Measurements from ENCODE around the gene PRDM16.
A peak's percentile ranks its signal among the peaks of the same experiment; 100 is the strongest.

Gene PRDM16

GRCh38 chr1:3444736-3445135 lies 375.7 kb downstream of the PRDM16 start:
- DNase-seq (ENCODE audit: low read depth in 2 of 2) = no peak
- H3K4me3 ChIP-seq (replicated peaks in 1 of 2; ENCODE audit: low read depth in 2 of 2, low read length in 2 of 2) = no peak overlapping the region
- TF ChIP-seq CTCF (IDR thresholded peaks at IDR 0.05; ENCODE audit: low read depth, low read length) = no peak

DNA sequence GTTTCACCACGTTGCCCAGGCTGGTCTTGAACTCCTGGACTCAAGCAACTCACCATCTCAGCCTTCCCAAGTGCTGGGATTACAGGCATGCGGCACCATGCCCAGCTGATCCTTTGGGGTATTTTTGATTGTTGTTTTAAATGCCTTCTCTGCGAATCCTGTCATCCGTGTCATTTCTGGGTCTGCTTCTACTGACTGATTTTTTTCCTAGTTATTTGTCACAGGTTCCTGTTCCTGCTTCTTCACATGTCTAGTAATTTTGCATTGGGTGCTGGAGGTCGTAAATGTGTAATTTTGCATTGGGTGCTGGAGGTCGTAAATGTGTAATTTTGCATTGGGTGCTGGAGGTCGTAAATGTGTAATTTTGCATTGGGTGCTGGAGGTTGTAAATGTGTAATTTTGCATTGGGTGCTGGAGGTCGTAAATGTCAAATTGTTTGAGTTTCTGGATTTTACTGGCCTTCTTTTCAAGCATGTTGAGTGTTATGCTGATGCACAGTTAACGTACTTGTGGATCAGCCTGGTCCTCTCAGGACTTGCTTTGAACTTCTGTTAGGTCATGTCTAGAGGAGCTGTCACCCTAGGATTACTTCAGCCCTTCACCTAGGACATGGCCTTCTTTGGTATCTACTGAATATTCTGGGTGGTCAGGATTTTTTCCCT lies 381.3 kb downstream of the PRDM16 start:
- no peak overlapping the region for H3K4me3 ChIP-seq (replicated peaks in 1 of 2; ENCODE audit: low read depth in 2 of 2, low read length in 2 of 2)
- TF ChIP-seq CTCF (IDR thresholded peaks at IDR 0.05; ENCODE audit: low read depth, low read length) = no peak
- no peak for DNase-seq (ENCODE audit: low read depth in 2 of 2)

DNA sequence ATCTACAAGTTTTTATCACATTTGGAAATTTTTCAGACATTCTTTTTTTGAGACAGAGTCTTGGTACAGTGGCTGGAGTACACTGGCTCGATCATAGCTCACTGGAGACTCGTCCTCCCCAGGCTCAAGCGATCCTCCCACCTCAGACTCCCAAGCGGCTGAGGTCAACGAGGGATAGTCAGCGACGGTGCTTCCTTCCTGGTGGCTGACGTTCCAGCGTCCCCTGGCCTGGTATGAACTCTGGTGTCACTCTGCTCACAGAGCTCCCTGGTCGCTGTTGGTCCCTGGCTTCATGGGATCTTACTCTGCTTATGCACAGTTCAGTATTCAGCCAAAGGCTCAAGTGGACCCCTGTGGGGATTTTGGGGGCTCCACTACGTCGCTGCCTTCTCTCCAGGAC lies 382.0 kb downstream of the PRDM16 start:
- H3K4me3 ChIP-seq (replicated peaks in 1 of 2; ENCODE audit: low read depth in 2 of 2, low read length in 2 of 2) = no peak overlapping the region
- TF ChIP-seq CTCF (IDR thresholded peaks at IDR 0.05; ENCODE audit: low read depth, low read length) = no peak
- DNase-seq (ENCODE audit: low read depth in 2 of 2) = no peak

DNA sequence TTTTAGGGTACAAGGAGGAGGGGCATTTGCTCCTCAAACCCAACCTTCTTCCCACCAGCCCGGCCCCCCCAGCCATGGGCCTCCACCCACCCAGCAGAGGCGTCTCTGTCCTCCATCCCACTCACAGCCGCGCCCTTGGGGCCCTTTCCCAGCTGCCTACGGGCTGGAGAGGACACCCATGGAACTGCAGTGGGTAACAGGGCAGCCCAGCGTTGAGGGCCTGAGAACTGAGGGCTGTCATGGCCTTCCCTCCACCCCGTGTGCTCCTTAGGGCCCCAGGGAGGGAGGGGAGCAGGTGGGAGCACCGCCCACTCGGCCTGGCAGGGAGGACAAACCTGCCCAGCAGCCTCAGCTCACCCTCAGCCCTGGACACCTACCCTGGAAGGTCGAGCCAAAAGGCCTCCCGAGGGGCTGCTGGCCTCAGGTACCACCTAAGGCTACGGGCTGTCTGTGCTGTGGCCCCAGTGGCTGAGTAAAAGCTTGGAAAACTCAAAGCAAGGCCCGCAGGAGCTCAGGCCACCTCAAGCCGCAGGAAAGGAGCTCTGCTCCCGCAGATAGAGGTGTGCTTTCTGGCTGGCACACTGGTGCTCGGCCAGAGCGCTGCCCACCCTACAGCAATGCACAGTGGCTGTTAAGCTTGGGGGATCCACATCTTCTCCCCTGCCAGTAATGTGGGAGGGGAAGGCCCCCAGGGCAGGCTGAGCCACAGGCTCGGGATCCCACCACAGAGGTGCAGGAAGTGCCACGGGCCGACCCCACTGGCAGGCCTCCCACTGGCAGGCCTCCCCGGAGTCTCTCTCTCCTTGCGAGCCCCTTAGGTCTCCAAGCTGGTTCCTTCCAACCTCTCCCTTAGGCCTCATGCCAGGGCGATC lies 383.2 kb downstream of the PRDM16 start:
- H3K4me3 ChIP-seq (replicated peaks in 1 of 2; ENCODE audit: low read depth in 2 of 2, low read length in 2 of 2) = no peak overlapping the region
- DNase-seq (ENCODE audit: low read depth in 2 of 2) = no peak
- TF ChIP-seq CTCF (IDR thresholded peaks at IDR 0.05; ENCODE audit: low read depth, low read length) = no peak

DNA sequence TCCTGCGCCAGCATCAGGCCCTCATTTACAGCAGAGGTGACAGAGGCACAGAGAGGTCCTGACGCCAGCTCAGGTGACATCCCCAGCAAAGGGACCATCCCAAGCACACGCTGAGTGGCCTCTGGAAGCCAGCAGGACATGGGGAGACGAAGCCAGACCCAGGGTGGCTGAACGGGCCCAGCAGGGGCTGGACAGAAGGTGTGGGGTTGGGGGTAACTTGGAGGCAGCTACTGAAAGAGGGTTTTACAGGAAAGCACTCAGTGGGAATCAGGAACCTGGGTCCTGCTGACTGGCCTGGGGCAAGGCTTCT lies 383.8 kb downstream of the PRDM16 start:
- TF ChIP-seq CTCF (IDR thresholded peaks at IDR 0.05; ENCODE audit: low read depth, low read length) = no peak
- no peak for DNase-seq (ENCODE audit: low read depth in 2 of 2)
- H3K4me3 ChIP-seq (replicated peaks in 1 of 2; ENCODE audit: low read depth in 2 of 2, low read length in 2 of 2) = no peak overlapping the region

GRCh38 chr1:3453203-3453761 lies 384.3 kb downstream of the PRDM16 start:
- H3K4me3 ChIP-seq (replicated peaks in 1 of 2; ENCODE audit: low read depth in 2 of 2, low read length in 2 of 2) = no peak overlapping the region
- DNase-seq (ENCODE audit: low read depth in 2 of 2) = peak; percentile 66 to 70
- peak; percentile 97 for TF ChIP-seq CTCF (IDR thresholded peaks at IDR 0.05; ENCODE audit: low read depth, low read length)

All from cardiac fibroblast (primary cell).